ENCODE data around the gene PITPNC1. TPM values are rescaled to one million over a fixed set of nuclear protein-coding genes. Genes with fewer than 3 reads are reported as not detected.

PITPNC1 gene
- total RNA-seq, 1 experiment from 2014 or later: 37.5 TPM

DNA sequence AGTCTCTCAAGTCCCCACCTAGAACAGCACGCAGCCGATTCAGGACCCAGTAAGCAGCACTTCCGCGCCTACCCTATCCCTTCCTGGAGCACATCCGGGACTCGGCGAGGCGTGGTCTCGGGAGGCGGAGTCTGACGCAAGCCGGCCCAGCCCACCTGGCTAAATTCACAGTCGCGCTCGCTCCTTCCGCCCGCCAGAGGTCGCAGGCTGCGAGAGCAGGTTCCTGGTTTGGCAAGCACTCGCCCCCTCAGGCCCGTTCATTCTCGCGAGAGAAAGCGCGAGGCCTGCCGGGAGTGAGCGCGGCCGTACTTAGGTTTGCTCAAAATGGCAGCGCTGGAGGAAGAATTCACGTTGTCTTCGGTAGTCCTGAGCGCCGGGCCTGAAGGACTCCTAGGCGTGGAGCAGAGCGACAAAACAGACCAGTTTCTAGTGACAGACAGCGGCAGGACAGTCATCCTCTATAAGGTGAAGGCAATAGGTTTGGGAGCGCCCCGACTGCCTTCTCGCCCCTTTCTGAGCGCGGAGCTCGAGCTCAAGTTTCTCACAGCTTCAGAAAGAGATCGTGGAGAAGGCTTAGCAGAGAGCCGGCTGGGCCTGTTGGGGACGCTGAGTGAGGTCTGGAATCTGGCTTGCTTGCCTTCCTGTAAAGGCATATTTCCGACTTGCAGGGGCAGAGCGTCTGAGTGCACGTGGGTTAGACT, 340.7 kb downstream of the PITPNC1 start, which contains the start of gene NOL11:
Gene NOL11, plus strand, starts transcription at position 313 of the 701 bp plus-strand sequence. Its CDS starts 12 bp downstream, at position 325.
- H2BK15ac ChIP-seq (ENCODE audit: low read depth, low read length): no peak within 1 kb of the TSS
- peak within 1 kb of the TSS; percentile 20 for H2BK5ac ChIP-seq (ENCODE audit: insufficient read length, low read length)
- no peak within 1 kb of the TSS for H3K23ac ChIP-seq (ENCODE audit: insufficient read length, low read depth, low read length)
- H3K4me2 ChIP-seq (ENCODE audit: insufficient read depth, insufficient read length, low read length): peak within 1 kb of the TSS; percentile 100
- Mint-ChIP-seq H3K4me3 (peak within 1 kb of the TSS; percentile 99 to 100), H3K36me3 (ENCODE audit: insufficient read depth in 1 of 3, low read depth in 3 of 3) (peaks cover 24 to 32% (median 32%) of the 10 kb centered on the region in 3 experiments; a peak in 6 of 7 replicates), H3K9me3 (peaks cover 6% of the 10 kb centered on the region in 2 experiments; a peak in 4 of 5 replicates), H3K4me1 (peaks cover 6 to 22% of the 10 kb centered on the region in 2 experiments), H3K27me3 (ENCODE audit: low read depth) (no peaks in the 10 kb centered on the region), H3K27ac (peak within 1 kb of the TSS; percentile 99 to 100 (median 100))
- H3K79me1 ChIP-seq (ENCODE audit: insufficient read depth, low read depth, low read length, poor library complexity, severe bottlenecking): no peaks in the 10 kb centered on the region
- H2BK20ac ChIP-seq (ENCODE audit: low read depth, low read length, poor library complexity, severe bottlenecking): no peak within 1 kb of the TSS
- no peak within 1 kb of the TSS for H2AK5ac ChIP-seq (ENCODE audit: insufficient read length, low read length)
- H2AFZ ChIP-seq (ENCODE audit: low read length): no peak within 1 kb of the TSS
- H2BK12ac ChIP-seq (ENCODE audit: insufficient read length, low read depth, low read length): no peak within 1 kb of the TSS
- peaks cover 13% of the 10 kb centered on the region for H3K79me2 ChIP-seq (ENCODE audit: insufficient read depth, low read length)
- H2BK120ac ChIP-seq (ENCODE audit: low read depth, low read length, poor library complexity, severe bottlenecking): no peak within 1 kb of the TSS
- no CpG with 5 or more reads among the region's 49 CpGs for WGBS (ENCODE audit: extremely low coverage, insufficient read length, low lambda C conversion rate)
- H3K4me1 ChIP-seq (ENCODE audit: insufficient read depth, low read length): no peaks in the 10 kb centered on the region
- peak within 1 kb of the TSS; percentile 97 for H3K9ac ChIP-seq (ENCODE audit: extremely low read depth, insufficient read length, low read length)
- H3K14ac ChIP-seq (ENCODE audit: insufficient read depth, low read length): peak within 1 kb of the TSS; percentile 70
- peak within 1 kb of the TSS; percentile 22 for H4K5ac ChIP-seq (ENCODE audit: insufficient read length, low read depth, low read length)
- H3K23me2 ChIP-seq (ENCODE audit: insufficient read length, low read depth, low read length, poor library complexity, severe bottlenecking): peaks cover 12% of the 10 kb centered on the region
- H3K27ac ChIP-seq (ENCODE audit: insufficient read length, low read depth, low read length): peak within 1 kb of the TSS; percentile 0
- no peaks in the 10 kb centered on the region for H3K9me3 ChIP-seq (ENCODE audit: control insufficient read depth, low read depth, low read length)
- peak within 1 kb of the TSS; percentile 88 for H3K18ac ChIP-seq (ENCODE audit: insufficient read length, low read depth, low read length)
- H3K27me3 ChIP-seq (ENCODE audit: insufficient read depth, low read length): no peaks in the 10 kb centered on the region
- H3T11ph ChIP-seq (ENCODE audit: low read length): no peak within 1 kb of the TSS
- DNase-seq: peak; percentile 100
- TF ChIP-seq, protein P1, sequence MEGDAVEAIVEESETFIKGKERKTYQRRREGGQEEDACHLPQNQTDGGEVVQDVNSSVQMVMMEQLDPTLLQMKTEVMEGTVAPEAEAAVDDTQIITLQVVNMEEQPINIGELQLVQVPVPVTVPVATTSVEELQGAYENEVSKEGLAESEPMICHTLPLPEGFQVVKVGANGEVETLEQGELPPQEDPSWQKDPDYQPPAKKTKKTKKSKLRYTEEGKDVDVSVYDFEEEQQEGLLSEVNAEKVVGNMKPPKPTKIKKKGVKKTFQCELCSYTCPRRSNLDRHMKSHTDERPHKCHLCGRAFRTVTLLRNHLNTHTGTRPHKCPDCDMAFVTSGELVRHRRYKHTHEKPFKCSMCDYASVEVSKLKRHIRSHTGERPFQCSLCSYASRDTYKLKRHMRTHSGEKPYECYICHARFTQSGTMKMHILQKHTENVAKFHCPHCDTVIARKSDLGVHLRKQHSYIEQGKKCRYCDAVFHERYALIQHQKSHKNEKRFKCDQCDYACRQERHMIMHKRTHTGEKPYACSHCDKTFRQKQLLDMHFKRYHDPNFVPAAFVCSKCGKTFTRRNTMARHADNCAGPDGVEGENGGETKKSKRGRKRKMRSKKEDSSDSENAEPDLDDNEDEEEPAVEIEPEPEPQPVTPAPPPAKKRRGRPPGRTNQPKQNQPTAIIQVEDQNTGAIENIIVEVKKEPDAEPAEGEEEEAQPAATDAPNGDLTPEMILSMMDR (conservative IDR thresholded peaks at IDR 0.05): peak; percentile 92
- H4K20me1 ChIP-seq (ENCODE audit: control insufficient read depth, insufficient read depth, insufficient read length): no peaks in the 10 kb centered on the region
- no peak within 1 kb of the TSS for H3K4ac ChIP-seq (ENCODE audit: low read depth, low read length)
- H3K56ac ChIP-seq (ENCODE audit: insufficient read length, low read depth, low read length): no peak within 1 kb of the TSS
- no peak within 1 kb of the TSS for H4K8ac ChIP-seq (replicated peaks; ENCODE audit: insufficient read length, low read depth, low read length)
- no peak within 1 kb of the TSS for H4K91ac ChIP-seq (ENCODE audit: insufficient read length, low read depth, low read length)

Data from H9 (cell line).